ENCODE measurements around the gene DPEP2.
"Not testable (repeated sequence)": the region's sequence is repeated elsewhere in the genome, so short reads cannot be mapped to it uniquely, and the experiment has no call there.

DPEP2 gene

DNA sequence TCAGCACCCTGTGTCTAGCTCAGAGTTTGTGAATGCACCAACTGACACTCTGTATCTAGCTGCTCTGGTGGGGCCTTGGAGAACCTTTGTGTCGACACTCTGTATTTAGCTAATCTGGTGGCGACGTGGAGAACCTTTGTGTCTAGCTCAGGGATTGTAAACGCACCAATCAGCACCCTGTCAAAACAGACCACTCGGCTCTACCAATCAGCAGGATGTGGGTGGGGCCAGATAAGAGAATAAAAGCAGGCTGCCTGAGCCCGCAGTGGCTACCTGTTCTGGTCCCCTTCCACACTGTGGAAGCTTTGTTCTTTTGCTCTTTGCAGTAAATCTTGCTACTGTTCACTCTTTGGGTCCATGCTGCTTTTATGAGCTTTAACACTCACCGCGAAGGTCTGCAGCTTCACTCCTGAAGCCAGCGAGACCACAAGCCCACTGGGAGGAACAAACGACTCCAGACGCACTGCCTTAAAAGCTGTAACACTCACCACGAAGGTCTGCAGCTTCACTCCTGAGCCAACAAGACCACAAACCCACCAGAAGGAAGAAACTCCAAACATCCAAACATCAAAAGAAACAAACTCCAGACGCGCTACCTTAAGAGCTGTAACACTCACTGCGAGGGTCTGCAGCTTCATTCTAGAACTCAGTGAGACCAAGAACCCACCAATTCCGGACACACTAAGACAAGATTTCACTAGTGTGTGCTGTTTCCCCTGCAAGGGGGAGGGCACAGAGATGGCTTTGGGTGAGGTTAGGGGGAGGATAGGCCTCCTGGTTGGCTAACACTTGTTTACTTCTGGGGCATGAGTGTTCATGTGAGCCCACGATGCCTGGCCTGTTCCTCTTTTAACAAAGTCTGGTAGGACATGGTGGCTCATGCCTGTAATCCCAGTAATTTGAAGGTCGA lies at the start of gene DPEP2:
TSS of gene DPEP2 (minus strand) at position 706 of the 910 bp plus-strand sequence. CDS start 6,272 bp downstream, outside the sequence.
- DNase-seq (ENCODE audit: low spot score): not testable (repeated sequence)

DNA sequence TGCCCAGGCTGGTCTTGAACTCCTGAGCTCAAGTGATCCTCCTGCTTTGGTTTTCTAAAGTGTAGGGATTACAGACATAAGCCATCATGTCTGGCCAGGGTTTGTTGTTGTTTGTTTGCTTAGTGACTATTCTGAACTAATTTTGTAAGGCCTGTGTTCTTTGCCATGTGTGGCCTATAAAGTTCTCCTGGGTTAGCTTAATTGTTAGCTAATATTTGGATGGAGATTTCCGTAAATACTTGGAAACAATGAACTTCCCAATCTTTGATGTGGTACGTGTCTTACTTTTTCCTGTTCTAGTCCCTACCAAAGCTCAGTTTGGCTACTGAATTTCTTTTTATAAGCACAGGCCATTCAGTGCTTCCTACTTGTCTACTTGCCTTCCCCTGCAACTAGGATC lies 48.7 kb upstream of the DPEP2 start:
- DNase-seq (ENCODE audit: low spot score): no peak

DNA sequence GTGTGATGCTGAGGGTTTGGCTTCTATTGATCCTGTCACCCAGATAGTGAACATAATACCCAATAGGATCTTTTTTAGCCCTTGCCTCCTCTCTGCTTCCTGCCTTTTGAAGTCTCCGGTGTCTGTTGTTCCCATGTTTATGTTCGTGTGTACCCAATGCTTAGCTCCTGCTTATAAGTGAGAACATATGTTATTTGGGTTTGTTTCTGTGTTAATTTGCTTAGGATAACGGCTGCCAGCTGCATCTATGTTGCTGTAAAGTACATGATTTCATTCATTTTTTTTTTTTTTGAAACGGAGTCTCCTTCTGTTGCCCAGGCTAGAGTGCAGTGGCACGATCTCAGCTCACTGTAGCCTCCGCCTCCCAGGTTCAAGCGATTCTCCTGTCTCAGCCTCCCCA lies 46.8 kb upstream of the DPEP2 start:
- no peak for DNase-seq (ENCODE audit: low spot score)

- DNase-seq (ENCODE audit: low spot score): no peak
Observed at GRCh38 chr16:68041783-68042182, 42.5 kb upstream of the DPEP2 start.

DNA sequence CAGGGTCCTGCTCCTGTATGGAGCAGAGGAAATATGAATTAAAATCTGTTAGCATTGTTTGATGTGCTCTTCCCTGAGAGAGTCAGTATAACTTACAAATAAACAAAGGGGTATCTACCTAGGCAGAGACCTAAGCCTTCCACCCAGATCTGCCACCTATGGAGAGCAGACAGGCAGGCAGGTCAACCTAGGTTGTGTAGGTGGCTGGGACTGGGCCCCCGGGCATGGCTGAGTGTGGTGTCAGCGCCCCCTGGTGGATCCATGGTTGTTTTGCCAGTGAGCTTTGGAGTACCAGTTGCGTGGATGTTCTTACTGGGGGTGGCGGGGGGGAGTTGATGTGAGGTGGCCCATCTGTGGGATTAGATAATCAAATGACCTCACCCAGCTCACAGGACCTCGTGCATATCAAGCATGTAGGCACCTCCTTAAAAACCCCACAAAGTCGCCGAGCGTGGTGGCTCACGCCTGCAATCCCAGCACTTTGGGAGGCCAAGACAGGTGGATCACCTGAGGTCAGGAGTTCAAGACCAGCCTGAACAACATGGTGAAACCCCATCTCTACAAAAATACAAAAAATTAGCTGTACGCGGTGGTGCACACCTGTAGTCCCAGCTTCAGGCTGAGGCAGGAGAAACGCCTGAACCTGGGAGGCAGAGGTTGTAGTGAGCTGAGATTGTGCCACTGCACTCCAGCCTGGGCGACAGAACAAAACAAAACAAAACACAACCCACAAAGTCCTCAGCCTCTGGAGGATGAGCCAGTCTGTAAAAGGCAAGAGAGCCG lies 41.4 kb upstream of the DPEP2 start:
- DNase-seq (ENCODE audit: low spot score): peak; percentile 30

DNA sequence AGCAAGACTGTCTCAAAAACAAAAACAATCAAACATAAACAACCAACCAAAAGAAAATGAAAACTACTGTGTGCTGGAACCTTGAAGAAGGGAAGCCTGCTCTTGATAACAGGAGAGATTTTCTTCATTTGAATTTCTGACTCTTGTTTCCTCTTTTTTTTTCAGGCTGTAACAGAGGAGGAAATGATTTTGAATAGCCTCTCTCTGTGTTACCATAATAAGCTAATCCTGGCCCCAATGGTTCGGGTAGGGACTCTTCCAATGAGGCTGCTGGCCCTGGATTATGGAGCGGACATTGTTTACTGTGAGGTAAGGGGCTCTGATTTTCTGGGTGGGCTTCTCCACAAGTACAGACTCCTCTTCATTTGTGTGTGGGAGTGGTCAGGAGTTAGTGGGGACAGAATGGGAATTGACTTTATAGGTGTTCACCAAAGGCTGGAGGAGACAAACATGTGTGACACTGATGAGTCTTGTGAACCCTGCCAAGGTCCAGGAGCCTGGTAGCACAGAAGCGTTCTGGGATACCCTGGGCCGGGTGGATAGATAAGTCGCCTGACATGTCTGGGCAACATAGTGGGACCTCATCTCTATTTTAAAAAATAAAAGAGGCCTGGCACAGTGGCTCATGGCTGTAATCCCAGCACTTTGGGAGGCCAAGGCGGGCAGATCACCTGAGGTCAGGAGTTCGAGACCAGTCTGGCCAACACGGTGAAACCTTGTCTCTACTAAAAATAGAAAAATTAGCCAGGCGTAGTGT lies 38.7 kb upstream of the DPEP2 start:
- DNase-seq (ENCODE audit: low spot score): no peak

- DNase-seq (ENCODE audit: low spot score): no peak
Observed at GRCh38 chr16:68035227-68035626, 35.9 kb upstream of the DPEP2 start.

GRCh38 chr16:68033101-68033500 lies 33.8 kb upstream of the DPEP2 start:
- no peak for DNase-seq (ENCODE audit: low spot score)

GRCh38 chr16:68031951-68032350 lies 32.7 kb upstream of the DPEP2 start:
- no peak for DNase-seq (ENCODE audit: low spot score)

DNA sequence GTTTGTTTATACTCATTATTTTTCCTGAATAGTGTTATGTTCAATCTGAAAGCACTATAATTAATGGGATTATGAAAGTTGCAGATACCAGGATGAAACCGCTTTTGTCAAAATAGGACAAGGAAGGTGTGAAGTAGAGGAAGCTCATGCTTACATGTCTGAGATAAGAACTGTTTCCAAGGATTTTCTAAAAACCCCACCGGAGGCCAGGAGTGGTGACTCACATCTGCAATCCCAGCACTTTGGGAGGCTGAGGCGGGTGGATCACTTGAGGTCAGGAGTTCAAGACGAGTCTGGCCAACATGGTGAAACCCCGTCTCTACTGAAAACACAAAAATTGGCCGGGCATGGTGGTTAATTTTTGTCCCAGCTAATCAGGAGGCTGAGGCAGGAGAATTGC lies 30.8 kb upstream of the DPEP2 start:
- DNase-seq (ENCODE audit: low spot score): not testable (repeated sequence)

- DNase-seq (ENCODE audit: low spot score): no peak
Observed at GRCh38 chr16:68028996-68029395, 29.7 kb upstream of the DPEP2 start.

DNA sequence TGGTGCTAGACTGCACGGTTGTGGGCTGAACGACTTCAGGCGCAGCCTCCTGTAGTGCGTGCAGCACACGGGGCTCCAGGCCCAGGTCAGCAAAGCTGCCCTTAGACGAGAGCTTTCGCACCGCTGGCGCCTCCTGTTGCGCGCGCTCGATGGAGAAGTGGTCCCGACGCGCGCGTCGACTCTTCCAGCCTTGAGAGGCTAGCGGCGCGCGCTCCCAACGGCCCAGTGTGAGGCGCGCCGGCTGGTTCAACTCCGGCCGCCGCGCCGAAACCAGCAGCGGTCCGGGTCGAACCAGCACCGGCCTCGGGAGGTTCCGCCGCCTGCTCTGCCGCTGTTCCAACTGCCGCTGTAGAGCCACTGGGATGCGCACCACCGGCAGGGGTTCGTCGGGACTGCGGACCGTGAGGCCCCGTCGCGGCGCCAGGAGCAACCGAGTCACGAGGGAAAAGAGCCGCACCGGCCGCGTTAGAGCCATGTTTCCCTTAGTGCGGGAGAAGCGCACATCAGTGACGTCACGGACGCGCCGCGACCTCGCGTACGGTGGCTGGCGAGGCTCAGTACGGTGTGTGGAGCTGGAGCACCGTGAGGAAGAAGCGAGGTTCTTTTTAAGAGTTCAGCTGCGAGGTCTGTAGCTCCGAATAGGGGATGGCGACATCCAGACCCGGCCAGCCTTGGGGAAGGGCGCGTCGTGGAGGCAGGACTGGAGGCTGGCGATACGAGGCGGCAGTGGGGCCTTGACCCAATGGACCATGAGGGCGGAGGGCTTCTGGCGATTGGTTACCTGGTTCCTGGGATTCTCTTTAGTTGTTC lies 23.6 kb upstream of the DPEP2 start, which contains the start of the genes DDX28 and DUS2:
TSS of gene DDX28 (minus strand) at position 505 of the 810 bp plus-strand sequence. CDS start at position 475, 30 bp downstream.
TSS of gene DUS2 (plus strand) at position 557 of the 810 bp plus-strand sequence. CDS start 14,740 bp downstream, outside the sequence.
- peak; percentile 74 for DNase-seq (ENCODE audit: low spot score)

GRCh38 chr16:68022278-68022727 lies 23.0 kb upstream of the DPEP2 start:
- DNase-seq (ENCODE audit: low spot score): no peak

- no peak for DNase-seq (ENCODE audit: low spot score)
Observed at GRCh38 chr16:68021490-68021889, 22.2 kb upstream of the DPEP2 start.

DNA sequence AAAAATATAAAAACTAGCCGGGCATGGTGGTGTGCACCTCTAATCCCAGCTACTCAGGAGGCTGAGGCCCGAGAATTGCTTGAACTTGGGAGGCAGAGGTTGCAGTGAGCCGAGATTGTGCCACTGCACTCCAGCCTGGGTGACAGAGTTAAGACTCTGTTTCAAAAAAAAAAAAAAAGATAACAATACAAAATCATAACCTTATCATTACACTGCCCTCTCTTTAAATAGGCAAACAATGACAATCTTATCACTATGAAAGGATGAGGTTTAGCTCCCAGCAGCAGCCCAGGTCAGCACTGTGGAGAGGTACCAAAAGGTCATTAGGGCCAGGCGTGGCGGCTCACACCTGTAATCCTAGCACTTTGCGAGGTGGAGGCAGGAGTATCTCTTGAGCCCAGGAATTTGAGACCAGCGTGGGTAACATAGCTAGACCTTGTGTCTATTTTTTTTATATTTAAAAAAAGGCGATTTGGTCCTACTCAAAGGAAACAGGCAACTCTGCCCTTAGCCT lies 19.9 kb upstream of the DPEP2 start:
- no peak for DNase-seq (ENCODE audit: low spot score)

GRCh38 chr16:68015681-68016080 lies 16.4 kb upstream of the DPEP2 start, which contains the start of gene DPEP2NB:
Gene DPEP2NB (minus strand): TSS chr16:68015911. CDS start chr16:68015770, 141 bp downstream.
- no peak for DNase-seq (ENCODE audit: low spot score)

- no peak for DNase-seq (ENCODE audit: low spot score)
Observed at GRCh38 chr16:68013440-68013839, 14.2 kb upstream of the DPEP2 start.

GRCh38 chr16:68009872-68010271 lies 10.6 kb upstream of the DPEP2 start:
- DNase-seq (ENCODE audit: low spot score): not testable (repeated sequence)

- no peak for DNase-seq (ENCODE audit: low spot score)
Observed at GRCh38 chr16:68009157-68009735, 10.0 kb upstream of the DPEP2 start.

GRCh38 chr16:68005786-68006286 lies 6.6 kb upstream of the DPEP2 start:
- no peak for DNase-seq (ENCODE audit: low spot score)
